Loucy (cell line): ENCODE results near the gene P2RX2.

Experiments used
- CTCF ChIP-seq: fragments of 200-600 bp; sonication (generic); conservative IDR thresholded peaks from 2 replicates; pipeline ENCODE4 v1.5.1; 2014; ENCODE audit warnings: mild to moderate bottlenecking, antibody characterized with exemption, low read length
- EZH2phosphoT487 ChIP-seq: fragments of 200-600 bp; IDR thresholded peaks from 2 replicates; pipeline ENCODE4 v1.6.1; 2018; ENCODE audit warnings: antibody characterized with exemption, mild to moderate bottlenecking, moderate library complexity, borderline replicate concordance

GRCh38 chr12:132585177-132585576 lies 33.4 kb upstream of the P2RX2 start:
- TF ChIP-seq EZH2phosphoT487 (no peak), CTCF (no peak)
